ENCODE measurements around the gene KLHL18.

DNA sequence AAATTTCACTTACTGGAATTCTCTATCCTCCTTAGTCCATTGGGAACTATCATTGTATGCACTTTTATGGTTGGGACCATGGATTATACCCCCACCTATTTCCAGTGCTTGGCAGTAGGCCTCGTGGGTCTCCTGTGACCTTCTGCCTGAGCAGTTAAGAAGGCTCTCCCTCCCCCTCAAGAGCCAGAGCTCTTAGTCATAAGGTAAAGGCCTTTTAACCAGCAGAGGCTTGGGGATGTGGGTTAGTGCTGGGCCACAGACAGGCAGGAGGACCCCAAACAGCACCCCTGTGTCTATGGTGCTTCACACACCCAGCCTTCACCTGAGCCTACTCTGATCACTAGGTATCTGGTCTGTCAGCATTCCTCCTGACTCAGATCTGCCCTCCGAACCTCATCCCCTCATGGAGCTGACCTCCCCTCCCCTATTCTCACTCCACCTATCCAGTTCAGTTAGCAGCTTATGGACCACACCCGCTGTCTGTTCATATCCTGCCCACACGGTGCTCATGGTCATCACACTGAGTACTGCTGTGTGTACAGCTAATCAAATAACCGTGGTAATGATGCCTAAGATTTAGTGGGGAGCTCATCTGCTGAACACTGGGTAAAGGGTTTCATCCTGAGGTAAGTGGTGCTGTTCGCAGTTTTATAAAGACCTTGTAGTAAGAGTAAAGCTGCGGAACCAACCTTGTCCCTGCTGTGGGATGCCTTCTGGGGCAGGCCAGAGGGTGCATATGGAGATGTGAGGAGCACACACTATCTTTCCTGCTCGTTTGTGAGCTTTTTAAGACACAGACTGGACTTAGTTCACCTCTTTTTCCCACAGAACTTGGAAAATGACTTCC is 40.9 kb downstream of the KLHL18 start:
- TF ChIP-seq, protein P1, sequence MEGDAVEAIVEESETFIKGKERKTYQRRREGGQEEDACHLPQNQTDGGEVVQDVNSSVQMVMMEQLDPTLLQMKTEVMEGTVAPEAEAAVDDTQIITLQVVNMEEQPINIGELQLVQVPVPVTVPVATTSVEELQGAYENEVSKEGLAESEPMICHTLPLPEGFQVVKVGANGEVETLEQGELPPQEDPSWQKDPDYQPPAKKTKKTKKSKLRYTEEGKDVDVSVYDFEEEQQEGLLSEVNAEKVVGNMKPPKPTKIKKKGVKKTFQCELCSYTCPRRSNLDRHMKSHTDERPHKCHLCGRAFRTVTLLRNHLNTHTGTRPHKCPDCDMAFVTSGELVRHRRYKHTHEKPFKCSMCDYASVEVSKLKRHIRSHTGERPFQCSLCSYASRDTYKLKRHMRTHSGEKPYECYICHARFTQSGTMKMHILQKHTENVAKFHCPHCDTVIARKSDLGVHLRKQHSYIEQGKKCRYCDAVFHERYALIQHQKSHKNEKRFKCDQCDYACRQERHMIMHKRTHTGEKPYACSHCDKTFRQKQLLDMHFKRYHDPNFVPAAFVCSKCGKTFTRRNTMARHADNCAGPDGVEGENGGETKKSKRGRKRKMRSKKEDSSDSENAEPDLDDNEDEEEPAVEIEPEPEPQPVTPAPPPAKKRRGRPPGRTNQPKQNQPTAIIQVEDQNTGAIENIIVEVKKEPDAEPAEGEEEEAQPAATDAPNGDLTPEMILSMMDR (IDR thresholded peaks at IDR 0.05) = no peak
- no peak for TF ChIP-seq POLR2A (IDR thresholded peaks at IDR 0.05)
